HG03571 (cell line): Measurements from ENCODE around the gene CNKSR3.

Experiments used
- ATAC-seq: cut with Tn5 transposase; IDR thresholded peaks from one replicate; pipeline ENCODE4 v1.9.1; 2021; ENCODE audit not compliant: unreplicated experiment

Gene CNKSR3

DNA sequence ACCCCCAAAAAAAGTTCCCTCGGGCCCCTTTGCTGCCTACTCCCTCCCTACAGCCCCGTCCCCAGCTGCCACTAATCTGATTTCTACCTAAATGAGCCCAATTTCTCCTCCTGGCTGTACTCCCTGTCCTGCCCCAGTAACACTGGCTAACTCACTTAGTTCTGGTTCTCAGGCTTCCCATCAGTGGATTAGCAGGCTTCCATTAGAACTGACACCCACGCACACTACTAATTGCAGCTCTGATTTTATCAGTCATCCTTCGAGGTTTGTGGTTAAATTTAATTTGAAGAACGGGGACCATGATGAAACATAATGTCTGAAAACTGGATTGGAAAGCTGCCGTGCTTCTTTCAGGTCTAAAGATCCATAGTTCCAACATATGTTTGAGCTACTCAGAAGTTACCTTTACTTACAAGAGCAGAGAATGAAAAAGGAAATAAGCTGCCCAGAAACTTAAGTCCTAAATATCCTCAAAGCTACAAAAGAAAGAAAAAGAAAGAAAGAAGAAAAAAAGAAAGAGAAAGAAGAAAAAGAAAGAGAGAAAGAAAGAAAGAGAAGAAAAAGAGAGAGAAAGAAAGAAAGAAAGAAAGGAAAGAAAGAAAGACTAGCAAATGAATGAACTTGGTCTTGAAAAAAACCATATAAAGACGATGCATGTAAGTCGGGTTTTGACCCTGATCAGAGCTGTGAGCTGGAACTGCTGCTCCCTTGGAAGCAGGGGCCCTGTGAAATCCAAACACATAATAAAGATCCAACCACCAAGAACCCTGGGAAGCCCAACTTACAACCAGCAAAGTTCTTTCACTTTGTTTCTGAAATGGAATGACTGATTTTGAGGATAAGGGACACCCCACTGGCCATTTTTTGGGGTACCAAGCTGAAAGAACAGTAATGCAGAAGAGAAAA, 51.7 kb downstream of the CNKSR3 start:
- no peak for ATAC-seq

DNA sequence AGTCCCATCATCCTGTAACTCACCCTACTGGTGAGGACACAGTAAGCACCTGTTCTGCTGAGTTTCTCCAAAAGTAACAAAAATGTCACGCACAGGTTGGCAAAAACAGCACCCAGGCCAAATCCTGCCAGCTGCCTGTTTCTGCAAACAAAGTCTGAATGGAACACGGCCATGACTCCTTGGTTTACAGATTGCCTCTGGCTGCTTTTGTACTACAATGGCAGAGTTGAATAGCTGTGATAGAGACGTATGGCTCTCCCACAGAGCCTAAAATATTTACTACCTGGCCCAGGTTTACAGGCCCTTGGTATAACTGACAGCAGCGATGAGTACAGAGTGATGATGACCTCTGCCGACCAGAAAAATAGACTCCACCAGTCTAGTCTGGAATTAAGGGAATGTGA, 52.6 kb downstream of the CNKSR3 start:
- ATAC-seq, result no peak

DNA sequence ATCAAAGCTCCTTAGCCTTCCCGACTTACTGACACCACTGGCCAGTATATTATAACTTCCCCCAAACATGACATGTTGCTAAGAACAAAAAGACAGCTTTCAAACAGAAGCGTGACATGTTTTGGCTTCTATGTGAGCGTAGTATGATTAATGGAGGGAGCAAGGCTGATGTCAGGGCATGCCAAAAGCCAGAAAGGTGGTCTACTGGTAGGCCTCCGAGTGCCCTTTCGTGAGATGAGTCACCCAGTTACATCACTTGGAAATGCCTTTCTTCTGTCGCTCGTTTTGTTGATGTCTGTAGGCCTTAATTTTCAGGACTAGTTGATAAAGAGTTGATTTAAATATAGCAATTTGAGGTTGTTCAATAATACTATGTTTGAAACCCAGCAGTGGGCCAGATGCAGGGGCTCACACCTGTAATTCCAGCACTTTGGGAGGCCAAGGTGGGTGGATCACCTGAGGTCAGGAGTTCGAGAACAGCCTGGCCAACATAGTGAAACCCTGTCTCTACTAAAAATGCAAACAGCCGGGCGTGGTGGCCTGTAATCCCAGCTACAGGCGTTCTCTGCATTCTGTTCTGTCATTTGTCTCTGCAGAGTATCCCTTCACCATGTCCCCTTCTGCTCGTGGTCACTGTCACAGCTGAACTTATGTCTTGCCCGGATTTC, 53.3 kb downstream of the CNKSR3 start:
- ATAC-seq, result no peak

DNA sequence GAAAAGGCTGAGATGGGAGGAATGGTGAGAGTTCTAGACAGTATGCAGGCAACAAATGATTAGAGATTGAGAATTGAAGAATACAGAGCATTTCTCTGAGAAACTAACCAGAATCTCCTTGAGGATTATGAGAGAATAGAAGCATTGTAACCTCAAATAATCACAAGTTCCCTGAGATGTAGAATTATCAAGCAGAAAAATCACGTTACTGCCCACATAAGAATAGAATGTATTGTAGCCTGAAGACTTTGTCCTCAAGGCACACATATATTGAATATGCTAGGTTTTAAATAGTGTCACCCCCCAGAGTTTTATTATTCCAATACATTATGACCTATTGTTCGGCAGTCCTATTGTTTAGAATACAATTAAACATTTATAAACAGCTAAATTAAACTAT, 57.2 kb downstream of the CNKSR3 start:
- no peak for ATAC-seq

DNA sequence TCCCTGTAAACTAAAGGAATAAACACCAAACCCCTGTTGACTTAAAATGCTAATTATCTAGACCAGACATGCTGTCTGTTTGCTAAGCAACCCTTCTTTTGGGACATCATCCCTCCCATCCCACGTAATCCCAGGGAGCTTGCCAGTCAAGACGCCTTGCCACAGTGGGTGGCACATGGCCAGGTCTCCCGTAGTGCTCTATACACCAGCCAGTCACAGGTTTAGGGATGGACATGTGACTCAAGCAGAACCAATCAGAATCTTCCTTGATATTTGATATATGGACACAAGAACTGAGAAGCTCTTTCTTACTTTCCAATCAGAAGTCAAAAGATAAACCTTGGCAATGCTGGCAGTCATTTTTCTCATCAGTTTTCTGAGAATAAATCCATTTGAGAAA, 60.0 kb downstream of the CNKSR3 start:
- no peak for ATAC-seq

DNA sequence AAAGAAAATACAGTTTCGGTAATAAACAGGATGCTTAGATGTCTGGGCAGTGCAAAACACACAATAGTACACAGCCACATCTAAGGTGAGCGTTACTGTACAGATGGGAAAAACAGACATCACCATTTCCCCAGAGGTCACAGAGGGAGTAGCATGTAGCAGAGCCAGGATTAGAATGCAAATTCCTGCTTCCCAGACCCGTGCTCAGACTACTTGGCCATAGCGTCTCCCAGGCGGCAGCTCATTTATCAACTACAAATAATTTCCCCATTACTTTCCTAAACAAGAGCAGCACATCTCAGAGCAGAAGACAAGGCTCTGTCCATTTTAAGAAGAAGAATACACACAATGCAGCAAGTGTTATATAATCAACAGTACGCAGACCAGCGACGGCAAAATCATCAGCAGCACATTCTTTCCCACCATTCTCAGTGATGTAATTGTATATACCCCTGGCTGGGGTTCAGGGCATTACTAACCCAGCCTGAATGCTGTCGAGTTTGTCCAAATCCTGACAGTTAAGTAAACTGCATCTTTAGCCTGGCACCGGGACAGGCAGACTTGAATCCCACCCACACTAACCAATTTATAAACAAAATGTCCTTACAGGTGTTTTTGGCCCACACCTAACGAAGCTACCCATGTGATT, 61.9 kb downstream of the CNKSR3 start:
- ATAC-seq, result no peak

DNA sequence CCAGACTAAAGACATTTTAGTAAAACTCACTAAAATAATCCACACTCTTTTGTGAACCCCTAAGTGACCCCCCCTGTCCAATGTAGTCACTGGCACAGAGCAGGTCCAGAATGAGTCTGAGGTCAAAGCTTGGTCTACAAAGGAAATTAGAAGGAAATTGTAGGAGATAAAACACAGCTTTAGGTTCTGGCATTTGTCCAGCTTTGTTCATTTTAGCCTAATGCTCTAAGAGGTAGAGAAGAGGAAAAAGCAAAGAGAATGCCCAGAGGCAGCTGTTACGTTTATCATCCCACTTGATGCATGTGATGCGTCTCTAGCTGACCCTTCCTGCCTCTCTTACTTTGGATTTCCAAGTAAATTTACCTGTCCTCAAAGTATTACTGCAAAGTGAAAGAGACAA, 62.5 kb downstream of the CNKSR3 start:
- no peak for ATAC-seq

DNA sequence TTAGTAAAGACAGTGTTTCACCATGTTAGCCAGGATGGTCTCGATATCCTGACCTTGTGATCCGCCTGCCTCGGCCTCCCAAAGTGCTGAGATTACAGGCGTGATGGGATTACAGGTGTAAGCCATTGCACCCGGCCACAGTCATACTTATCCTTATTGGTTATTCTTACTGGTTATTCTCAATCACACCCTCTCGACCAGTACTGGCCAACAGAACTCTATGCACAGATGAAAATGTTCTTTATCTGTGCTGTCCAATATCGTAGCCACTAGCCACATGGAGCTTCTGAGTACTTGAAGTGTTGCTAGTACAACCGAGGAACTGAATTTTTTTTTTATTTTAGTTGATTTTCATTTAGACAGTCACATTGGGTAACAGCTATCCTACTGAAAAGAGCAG, 63.5 kb downstream of the CNKSR3 start:
- ATAC-seq, result no peak

DNA sequence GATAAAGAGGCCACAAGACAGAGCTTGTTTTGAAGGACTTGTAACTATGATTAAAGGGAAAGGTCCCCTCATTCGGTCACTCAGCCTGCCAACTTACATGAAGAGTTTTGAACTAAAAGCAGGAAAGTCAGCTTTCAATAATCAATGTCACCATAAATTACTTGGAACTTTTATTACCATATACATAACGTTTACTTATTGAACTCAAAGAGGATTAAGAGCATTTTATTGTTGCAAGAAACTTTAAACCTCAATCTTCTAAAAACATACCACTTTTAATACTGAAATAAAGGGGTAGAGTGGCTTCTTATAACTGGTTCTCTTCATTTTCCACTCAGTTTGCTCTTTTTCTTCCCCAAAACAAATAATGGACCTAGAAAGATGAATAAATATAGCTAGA, 65.1 kb downstream of the CNKSR3 start:
- ATAC-seq, result no peak

DNA sequence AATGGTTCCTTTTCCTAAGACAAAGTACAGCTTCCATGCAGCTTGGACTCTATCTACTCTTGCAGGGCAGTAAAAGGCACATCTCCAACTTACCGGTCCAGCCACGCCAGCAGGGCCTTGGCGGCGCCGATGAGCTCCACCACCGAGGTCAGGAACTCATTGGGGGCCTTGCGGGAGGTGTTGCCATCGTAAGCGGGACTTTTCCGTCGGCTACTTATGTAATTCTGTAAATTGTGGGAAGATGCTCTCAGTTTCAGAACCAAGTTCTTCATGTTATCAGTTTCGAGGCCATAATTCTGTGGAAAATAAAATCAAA, 68.5 kb downstream of the CNKSR3 start:
- peak; percentile 23 for ATAC-seq

DNA sequence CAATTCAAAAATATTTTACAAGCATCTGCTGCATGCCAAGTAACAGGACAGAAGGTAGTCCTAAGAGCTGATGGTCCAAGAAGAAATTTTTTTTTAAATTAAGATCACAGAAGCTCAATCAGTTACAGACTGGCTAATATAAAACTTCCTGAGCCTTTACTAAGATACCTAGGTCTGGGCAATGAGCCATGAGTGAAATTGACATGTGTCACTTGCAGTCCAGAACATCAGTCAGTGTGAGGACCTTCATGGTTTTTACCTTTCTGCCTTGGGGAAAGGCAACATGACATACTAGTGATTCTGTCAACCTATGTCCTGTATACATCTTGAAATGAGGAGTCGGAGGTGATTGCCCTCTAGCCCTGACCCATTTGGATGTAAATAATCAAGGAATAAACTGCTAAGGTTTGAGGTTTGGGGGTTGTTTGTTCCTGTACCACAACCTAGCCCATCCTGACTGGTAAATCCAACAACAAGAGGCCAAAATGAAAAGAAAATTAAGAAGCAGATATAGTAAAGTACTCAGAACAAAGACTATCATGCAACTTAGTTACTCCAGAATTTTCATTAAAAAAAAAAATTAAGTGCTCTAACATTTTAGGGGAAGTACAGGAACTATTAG, 70.0 kb downstream of the CNKSR3 start:
- ATAC-seq, result no peak

DNA sequence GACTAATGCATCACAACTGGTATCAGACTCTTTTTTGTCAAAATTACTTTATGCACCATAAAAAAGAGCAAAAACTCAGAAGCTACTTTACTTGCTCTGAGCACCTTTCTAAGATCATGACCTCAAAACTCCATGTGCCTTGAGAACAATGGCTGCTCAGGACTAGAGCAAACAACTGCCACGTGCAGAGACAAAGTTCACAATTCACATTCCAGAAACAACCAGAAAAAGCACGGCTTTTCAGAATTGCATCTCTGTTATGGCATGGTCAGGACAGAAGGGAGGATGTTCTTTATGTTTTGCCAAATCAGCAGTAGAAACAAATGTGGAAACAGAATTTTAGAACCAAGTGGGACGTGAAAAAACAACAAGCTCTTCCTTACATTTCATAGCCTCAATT, 70.5 kb downstream of the CNKSR3 start:
- ATAC-seq, result no peak

DNA sequence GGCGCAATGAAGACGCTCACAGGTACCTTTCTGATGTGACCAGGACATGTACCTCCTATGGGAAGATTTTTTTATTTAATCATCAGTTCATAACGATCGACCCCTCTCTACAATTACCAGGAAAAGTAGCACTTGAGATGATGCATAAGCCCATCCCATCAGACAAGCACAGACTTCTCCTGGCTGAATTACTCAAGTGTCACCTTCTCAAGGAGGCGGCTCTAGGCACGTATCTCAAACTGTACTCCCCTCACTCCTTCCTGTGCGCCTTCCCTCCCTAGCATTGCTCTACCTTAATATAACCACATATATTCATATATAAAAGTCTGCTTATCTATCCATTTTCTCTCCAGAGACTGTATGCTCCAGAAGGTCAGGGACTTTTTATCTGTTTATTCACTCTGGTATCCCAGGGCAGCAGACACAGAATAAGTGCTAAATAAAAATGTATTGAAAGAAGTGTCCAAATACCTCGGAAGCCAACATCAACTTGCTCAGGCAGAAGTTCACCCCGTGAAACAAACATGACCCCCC, 71.5 kb downstream of the CNKSR3 start:
- ATAC-seq, result no peak

DNA sequence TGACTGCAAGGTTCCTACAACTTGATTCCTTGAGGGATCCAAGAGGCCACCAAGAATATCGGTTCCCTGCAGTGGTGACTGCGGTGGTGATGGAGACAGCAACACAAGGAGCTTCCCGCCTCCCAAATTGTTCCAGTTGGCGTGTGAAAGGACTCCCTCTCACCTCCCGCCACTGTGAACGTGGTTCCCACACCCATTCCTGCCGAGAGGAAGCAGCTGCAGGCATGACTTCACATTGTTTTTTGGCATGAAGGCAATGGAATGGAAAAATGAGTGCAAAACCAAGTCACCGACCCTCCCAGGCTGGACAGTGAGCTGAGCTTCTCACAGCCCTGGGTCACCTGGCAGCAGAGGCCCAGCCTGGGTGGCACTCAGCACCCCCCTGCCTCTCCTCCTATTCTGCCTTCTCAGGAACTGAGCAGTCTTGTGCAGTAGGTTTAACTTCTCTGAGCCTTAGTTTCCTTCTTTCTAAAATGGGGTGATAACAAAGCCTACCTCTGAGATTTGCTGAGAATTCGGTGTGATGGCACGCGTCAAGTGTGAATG, 75.0 kb downstream of the CNKSR3 start:
- ATAC-seq, result no peak

DNA sequence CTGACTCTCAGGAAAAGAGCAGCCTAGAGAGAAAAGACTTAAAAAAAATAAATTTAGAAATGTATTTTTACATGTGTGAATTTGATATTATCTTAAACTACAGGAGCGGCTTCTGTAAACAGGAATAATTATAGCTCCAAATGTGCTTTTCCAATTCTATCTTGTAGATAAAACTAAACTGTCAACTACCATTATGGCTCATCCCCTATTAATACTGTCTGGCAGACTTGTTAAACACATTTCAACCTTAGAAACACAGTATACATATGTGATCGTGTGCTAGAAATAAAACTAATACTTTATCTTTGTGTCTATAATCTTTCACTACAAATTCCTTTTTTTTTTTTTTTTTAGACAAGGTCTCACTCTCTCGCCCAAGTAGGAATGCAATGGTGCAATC, 75.8 kb downstream of the CNKSR3 start:
- no peak for ATAC-seq

DNA sequence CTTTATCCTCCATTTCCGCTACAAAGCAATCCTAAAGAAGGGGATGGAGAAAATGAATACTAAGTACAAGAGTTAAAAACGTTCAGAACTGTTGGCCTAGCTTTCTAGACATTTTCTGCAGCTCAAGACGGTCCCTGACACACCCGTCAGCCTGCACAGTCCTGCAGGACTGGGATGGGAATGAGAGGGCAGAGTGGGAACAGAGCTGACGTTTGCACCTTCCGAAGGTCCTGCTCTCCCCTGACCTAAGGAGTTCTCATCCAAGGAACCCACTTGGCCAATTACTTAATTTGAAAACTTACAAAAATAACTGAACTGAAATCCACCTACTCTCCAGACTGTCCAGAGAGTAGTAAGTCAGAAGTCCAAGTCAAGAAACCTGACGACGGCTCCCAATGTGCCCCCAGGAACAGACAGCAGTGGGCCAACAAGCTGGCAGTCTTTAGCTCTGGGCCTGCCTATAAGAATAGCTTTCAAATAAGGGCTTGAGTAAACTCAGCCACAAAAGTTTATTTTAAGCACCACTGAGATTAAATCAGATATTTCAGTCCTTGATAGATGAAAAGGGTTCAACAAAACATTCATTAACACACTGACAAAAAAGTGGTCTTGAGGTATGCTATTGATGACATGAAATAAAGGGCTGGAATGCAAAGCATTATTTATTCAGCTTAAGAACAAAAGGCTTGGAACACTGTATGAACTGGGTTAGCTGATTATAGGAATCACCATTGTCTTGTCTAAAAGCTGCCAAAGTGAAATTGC, 76.8 kb downstream of the CNKSR3 start:
- ATAC-seq, result no peak

DNA sequence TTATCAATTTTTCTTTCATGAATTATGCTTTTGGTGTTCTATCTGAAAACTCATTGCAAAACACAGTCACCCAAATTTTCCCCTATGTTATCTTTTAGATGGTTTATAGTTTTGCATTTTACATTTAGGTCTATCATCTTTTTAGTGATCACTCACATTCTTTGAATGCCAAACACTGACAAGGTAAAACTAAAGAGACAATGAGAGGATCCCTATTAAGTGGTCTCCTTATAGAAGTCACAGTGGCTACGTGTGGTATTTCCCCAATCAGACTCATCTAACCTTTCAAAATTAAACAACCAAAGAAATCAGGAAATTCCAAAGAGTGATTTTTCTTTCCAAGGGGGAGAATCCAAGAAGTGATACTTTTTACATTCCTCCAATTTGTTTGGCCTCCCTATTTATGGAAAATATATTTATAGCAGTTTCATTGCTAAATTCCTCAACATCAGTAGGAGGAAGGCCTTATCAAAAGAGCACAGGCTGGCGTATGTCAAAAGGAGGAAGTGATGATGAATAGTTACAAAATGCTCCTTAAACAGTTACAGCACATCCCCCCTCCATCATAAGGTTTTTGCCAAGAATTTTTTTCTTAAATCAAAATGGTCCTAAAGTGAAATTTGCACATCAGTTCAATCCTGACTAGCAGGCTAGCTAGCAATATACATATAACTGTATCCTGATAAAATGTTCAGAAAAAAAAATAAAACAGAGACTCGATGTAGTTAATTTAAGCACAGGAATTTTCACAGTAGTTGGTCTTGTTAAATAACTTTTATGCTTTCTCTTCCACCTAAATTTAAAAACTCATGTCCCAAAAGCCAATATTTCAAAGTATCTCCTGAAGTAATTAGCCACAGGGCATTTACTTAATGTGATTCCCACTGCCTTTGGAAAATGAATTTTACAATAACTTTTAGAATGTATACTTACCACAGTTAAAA, 77.7 kb downstream of the CNKSR3 start:
- ATAC-seq, result no peak

DNA sequence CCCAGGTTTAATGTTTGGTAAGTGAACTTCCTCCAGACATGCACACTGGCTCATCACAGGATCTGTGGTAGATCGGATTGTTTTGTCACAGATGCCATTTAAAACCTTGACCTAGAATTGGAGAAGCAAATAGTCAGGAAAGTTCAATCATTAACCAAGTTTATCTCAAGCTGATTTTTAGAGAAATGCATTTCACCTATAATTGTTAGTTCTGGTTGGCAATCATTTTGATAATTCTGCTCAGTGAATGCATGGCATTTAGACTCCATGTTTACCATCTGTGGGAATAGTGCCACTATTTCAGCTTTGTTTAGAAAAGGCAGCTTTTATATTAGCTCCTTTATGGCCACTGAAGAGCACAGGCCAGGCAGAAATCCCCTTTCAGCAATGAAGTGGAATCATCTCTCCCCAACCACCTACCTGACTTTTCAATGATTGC, 80.0 kb downstream of the CNKSR3 start:
- ATAC-seq, result no peak

DNA sequence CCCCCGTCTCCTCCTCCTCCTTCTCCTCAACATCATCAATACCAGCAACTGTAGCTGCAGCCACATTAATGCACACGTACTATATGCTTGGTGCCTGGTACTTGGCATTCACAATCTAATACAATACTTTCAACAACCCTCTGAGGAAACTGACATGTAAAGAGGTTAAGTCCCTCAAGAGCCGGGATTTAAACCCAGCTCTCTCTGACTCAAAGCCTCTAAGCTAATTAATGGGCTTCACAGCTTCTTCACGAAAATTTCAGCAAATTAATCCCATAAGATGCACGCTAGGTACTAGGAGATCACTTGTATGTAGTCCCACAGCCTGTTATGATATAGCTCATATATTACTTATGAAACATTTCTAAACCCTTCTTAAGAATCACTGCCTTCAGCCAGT, 80.8 kb downstream of the CNKSR3 start:
- ATAC-seq, result no peak
